NCI-H345 treated with DMSO at 0.1 percent for 48 hours (cell line): ENCODE measurements around the gene CENPA.

Source experiments
- DNase-seq: peaks from one replicate; lab custom pipeline; 2025; ENCODE audit not compliant: unreplicated experiment; lab: John Stamatoyannopoulos, UW

The CENPA gene

GRCh38 chr2:26840937-26841610 is 55.2 kb downstream of the CENPA start:
- DNase-seq: no peak

GRCh38 chr2:26843041-26843440 is 57.2 kb downstream of the CENPA start:
- no peak for DNase-seq
